OCI-LY1 (cell line): ENCODE measurements around the gene SREBF1.
A peak's percentile ranks its signal among the peaks of the same experiment; 100 is the strongest.

Source experiments
- H2AFZ ChIP-seq: fragments of 200-600 bp; sonication (generic), shearing (Covaris generic); 2 replicates; pipeline ENCODE4 v1.6.0; 2014; ENCODE audit warnings: antibody characterized with exemption, mild to moderate bottlenecking, low read length
- H3F3A ChIP-seq: fragments of 200-600 bp; sonication (generic), shearing (Covaris generic); 2 replicates; pipeline ENCODE4 v1.6.0; 2014; ENCODE audit warnings: mild to moderate bottlenecking, antibody characterized with exemption, low read length, moderate library complexity; ENCODE audit not compliant: insufficient read depth
- H3K27ac ChIP-seq: fragments of 200-600 bp; sonication (generic); 2 replicates; pipeline ENCODE4 v1.5.1; 2014; ENCODE audit warnings: low read length, mixed run types, mild to moderate bottlenecking, low read depth; ENCODE audit not compliant: poor library complexity, severe bottlenecking
- H3K27me3 ChIP-seq: fragments of 200-600 bp; sonication (generic); 2 replicates; pipeline ENCODE4 v1.6.0; 2014; ENCODE audit warnings: antibody characterized with exemption, mild to moderate bottlenecking, low read length, moderate library complexity; ENCODE audit not compliant: insufficient read depth
- H3K36me3 ChIP-seq: fragments of 200-600 bp; sonication (generic); 2 replicates; pipeline ENCODE4 v1.6.1; 2014; ENCODE audit warnings: mild to moderate bottlenecking, antibody characterized with exemption, low read length, moderate library complexity, mixed read lengths; ENCODE audit not compliant: insufficient read depth
- H3K4me1 ChIP-seq: fragments of 200-600 bp; sonication (generic); 2 replicates; pipeline ENCODE4 v1.5.1; 2014; ENCODE audit warnings: mild to moderate bottlenecking, low read length, moderate library complexity; ENCODE audit not compliant: insufficient read depth, severe bottlenecking
- H3K4me2 ChIP-seq: fragments of 200-600 bp; sonication (generic), shearing (Covaris generic); 2 replicates; pipeline ENCODE4 v1.6.1; 2014; ENCODE audit warnings: low read length
- H3K4me3 ChIP-seq: fragments of 200-600 bp; sonication (generic); 2 replicates; pipeline ENCODE4 v1.5.1; 2014; ENCODE audit warnings: low read length, low read depth, mild to moderate bottlenecking, mixed read lengths; ENCODE audit not compliant: poor library complexity, severe bottlenecking
- H3K79me2 ChIP-seq: fragments of 200-600 bp; shearing (Covaris generic); 2 replicates; pipeline ENCODE4 v1.6.1; 2016; ENCODE audit warnings: mixed run types, low read length, mixed read lengths; ENCODE audit not compliant: insufficient read depth
- H3K9ac ChIP-seq: fragments of 200-600 bp; sonication (generic), shearing (Covaris generic); 2 replicates; pipeline ENCODE4 v1.6.1; 2014; ENCODE audit warnings: mild to moderate bottlenecking, low read length, mixed read lengths
- H3K9me2 ChIP-seq: fragments of 200-600 bp; sonication (generic), shearing (Covaris generic); 2 replicates; pipeline ENCODE4 v1.6.1; 2014; ENCODE audit warnings: low read depth, mild to moderate bottlenecking, low read length, mixed read lengths
- H3K9me3 ChIP-seq: fragments of 200-600 bp; shearing (Covaris generic); 2 replicates; pipeline ENCODE4 v1.6.1; 2014; ENCODE audit warnings: low read length, mixed read lengths
- H4K20me1 ChIP-seq: fragments of 200-600 bp; sonication (generic), shearing (Covaris generic); 2 replicates; pipeline ENCODE4 v1.6.0; 2016; ENCODE audit warnings: mild to moderate bottlenecking, low read length; ENCODE audit not compliant: insufficient read depth
- EZH2 ChIP-seq: fragments of 200-600 bp; sonication (generic), shearing (Covaris generic); IDR thresholded peaks from 2 replicates; pipeline ENCODE4 v1.8.0; 2017; ENCODE audit warnings: borderline replicate concordance, mixed run types, mild to moderate bottlenecking, antibody characterized with exemption, low read length, moderate library complexity, mixed read lengths
- TF ChIP-seq, protein P1 (sequence below): fragments of 200-600 bp; sonication (generic), shearing (Covaris generic); IDR thresholded peaks from 2 replicates; pipeline ENCODE4 v1.5.1; 2017; ENCODE audit warnings: mild to moderate bottlenecking, antibody characterized with exemption, low read length, moderate library complexity, mixed read lengths

Gene SREBF1

DNA sequence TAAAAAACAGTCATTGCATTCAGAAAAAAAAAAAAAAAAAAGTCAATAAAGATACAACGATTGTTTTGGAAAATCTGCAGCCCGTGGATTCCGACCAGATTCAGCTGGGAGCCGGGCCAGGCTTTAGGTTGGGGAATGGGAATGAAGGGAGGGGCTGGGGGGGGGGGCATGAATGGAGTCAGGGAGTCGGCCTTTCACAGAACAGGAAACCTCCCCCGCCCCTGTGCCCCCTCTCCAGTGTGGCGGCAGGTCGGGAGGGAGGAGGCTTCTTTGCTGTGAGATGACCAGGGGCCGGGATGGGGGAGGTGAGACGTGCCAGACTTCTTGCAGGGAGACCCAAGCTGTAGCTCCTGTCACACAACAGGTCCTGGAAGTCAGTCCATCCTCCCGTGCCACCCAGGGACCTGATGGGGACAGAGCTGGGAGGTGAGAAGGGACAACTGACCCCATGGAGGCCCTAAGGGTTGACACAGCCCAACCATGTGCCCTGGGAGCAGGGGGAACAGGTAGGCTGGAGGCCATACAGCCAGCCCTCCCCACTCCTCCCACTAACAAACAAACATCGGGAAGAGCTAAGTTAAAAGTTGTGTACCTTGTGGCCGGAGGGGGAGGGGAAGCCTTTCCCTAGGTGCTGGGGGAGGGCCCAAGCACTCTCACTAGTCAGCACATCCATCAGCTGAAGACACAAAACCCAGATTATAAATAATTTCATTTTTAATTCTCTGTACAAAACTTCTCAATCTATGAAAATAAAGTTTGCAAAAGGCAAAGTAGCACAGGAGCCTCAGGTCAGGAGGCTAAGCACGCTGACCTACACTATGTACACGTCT, 25.2 kb downstream of the SREBF1 start:
- Histone ChIP-seq H3K36me3 (peaks cover 56% of the 10 kb centered on the region), H3K9me3 (no peaks in the 10 kb centered on the region), H3F3A (no peaks in the 10 kb centered on the region), H3K4me1 (peaks cover 4% of the 10 kb centered on the region), H3K9me2 (no peaks in the 10 kb centered on the region), H2AFZ (no peak overlapping the region), H4K20me1 (no peaks in the 10 kb centered on the region), H3K9ac (no peak overlapping the region), H3K4me3 (no peak overlapping the region), H3K27me3 (peaks cover 2% of the 10 kb centered on the region; the same call in 1 of the 2 replicates), H3K79me2 (no peaks in the 10 kb centered on the region), H3K27ac (no peak overlapping the region), H3K4me2 (no peak overlapping the region)
- TF ChIP-seq, protein P1, sequence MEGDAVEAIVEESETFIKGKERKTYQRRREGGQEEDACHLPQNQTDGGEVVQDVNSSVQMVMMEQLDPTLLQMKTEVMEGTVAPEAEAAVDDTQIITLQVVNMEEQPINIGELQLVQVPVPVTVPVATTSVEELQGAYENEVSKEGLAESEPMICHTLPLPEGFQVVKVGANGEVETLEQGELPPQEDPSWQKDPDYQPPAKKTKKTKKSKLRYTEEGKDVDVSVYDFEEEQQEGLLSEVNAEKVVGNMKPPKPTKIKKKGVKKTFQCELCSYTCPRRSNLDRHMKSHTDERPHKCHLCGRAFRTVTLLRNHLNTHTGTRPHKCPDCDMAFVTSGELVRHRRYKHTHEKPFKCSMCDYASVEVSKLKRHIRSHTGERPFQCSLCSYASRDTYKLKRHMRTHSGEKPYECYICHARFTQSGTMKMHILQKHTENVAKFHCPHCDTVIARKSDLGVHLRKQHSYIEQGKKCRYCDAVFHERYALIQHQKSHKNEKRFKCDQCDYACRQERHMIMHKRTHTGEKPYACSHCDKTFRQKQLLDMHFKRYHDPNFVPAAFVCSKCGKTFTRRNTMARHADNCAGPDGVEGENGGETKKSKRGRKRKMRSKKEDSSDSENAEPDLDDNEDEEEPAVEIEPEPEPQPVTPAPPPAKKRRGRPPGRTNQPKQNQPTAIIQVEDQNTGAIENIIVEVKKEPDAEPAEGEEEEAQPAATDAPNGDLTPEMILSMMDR: no peak
- TF ChIP-seq EZH2: no peak

DNA sequence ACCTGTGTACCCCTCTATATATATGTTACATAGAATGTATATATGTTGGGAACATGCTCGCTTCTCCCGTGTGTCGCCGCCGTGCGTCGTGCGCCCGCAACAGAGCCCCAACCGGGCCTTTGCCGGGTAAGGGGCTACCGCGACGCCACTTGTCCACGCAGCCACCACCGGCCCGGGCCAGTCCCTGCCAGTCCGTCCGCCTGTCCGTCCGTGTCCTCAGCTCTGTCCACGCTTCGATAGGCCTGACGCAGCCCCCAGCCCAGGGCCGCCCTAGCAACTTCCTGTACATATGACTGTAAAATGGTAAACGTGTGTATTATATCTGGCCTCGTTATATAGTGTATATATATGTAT, 25.9 kb downstream of the SREBF1 start:
- Histone ChIP-seq H3F3A (no peaks in the 10 kb centered on the region), H3K79me2 (no peaks in the 10 kb centered on the region), H3K27ac (no peak overlapping the region), H3K9me3 (no peaks in the 10 kb centered on the region), H3K4me1 (peaks cover 4% of the 10 kb centered on the region), H3K4me2 (no peak overlapping the region), H4K20me1 (no peaks in the 10 kb centered on the region), H3K9ac (no peak overlapping the region), H3K27me3 (peaks cover 5% of the 10 kb centered on the region; the same call in 1 of the 2 replicates), H3K36me3 (peaks cover 52% of the 10 kb centered on the region), H3K9me2 (no peaks in the 10 kb centered on the region), H2AFZ (no peak overlapping the region), H3K4me3 (no peak overlapping the region)
- TF ChIP-seq EZH2: no peak
- TF ChIP-seq, protein P1: no peak

DNA sequence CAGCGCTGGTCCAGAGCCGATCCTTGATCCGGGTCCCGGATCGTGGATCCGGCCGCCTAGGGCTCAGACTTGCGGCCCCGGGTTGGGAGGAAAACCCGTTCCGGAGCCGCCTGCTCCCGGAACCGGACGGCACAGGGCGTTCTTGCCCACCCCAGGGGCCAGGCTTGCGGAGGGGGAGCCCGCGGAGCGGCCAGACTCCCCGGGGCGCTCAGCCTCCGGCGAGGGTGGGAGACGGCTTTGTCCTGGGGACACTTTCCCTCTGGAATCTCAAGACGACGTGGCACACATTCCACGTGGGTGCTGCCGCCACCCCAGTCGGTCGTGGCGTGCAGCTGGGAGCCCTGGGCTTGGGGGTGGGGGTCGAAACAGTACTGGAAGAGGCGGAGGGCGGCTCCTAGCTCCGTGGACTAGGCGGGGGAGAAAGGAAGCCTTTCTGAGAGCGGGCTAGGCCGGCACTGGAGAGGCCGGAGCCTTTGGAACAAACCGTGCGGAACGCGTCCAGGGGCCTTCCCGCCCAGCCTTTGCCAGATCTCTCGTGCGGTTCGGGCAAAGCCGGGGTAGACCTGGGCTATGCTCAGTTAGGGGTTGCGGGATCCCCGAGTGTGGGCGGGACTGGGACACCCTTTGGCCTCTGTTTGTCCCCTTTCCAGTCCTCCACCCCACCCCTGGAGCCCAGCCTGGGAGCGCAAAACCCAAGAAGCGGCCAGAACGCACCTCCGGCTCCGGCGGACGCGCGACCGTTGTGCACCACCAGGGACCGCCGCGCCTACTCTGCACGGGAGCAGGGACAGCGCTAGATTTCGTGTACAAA, 26.5 kb downstream of the SREBF1 start:
- peak overlapping the region; percentile 39; the same call in 1 of the 2 replicates for H3K4me2 ChIP-seq
- no peaks in the 10 kb centered on the region for H4K20me1 ChIP-seq
- no peaks in the 10 kb centered on the region for H3F3A ChIP-seq
- no peak overlapping the region for H3K4me3 ChIP-seq
- H3K9me3 ChIP-seq: no peaks in the 10 kb centered on the region
- no peak overlapping the region for H2AFZ ChIP-seq
- H3K27ac ChIP-seq: no peak overlapping the region
- H3K4me1 ChIP-seq: peaks cover 4% of the 10 kb centered on the region
- peaks cover 46% of the 10 kb centered on the region for H3K36me3 ChIP-seq
- peaks cover 5% of the 10 kb centered on the region; the same call in 1 of the 2 replicates for H3K27me3 ChIP-seq
- TF ChIP-seq, protein P1: no peak
- TF ChIP-seq EZH2: no peak
- H3K9me2 ChIP-seq: no peaks in the 10 kb centered on the region
- H3K79me2 ChIP-seq: no peaks in the 10 kb centered on the region
- H3K9ac ChIP-seq: no peak overlapping the region
